Progenitor cell of endocrine pancreas (in vitro differentiated cells): ENCODE measurements around the gene MDH1. TPM values are rescaled to one million over a fixed set of nuclear protein-coding genes. Genes with fewer than 3 reads are reported as not detected.

Experiments
- DNase-seq: peaks from one replicate; pipeline ENCODE4 v3.0.0; 2021; ENCODE audit warnings: low spot score; ENCODE audit not compliant: unreplicated experiment
- H3K27ac Mint-ChIP-seq: 2 replicates; pipeline ENCODE4 v1.8.0; 2021; ENCODE audit warnings: mild to moderate bottlenecking, moderate library complexity, mixed read lengths
- H3K27me3 Mint-ChIP-seq: 2 replicates; pipeline ENCODE4 v1.8.0; 2021; ENCODE audit warnings: mixed read lengths
- H3K36me3 Mint-ChIP-seq: 2 replicates; pipeline ENCODE4 v1.8.0; 2022; ENCODE audit warnings: mixed read lengths; ENCODE audit not compliant: insufficient read depth
- H3K4me1 Mint-ChIP-seq: 2 replicates; pipeline ENCODE4 v1.8.0; 2021; ENCODE audit warnings: low read depth, mixed read lengths
- H3K4me3 Mint-ChIP-seq: 2 replicates; pipeline ENCODE4 v1.8.0; 2021; ENCODE audit warnings: low read depth, mild to moderate bottlenecking, moderate library complexity, mixed read lengths
- H3K9me3 Mint-ChIP-seq: 2 replicates; pipeline ENCODE4 v1.8.0; 2021; ENCODE audit warnings: low read depth, mixed read lengths
- CTCF ChIP-seq: fragments of 200-600 bp; sonication (generic); IDR thresholded peaks from one replicate; pipeline ENCODE4 v1.5.0; 2021; ENCODE audit warnings: antibody characterized with exemption, mild to moderate bottlenecking; ENCODE audit not compliant: unreplicated experiment
- total RNA-seq: library from RNA; stranded (reverse); gene quantifications from 2 replicates; pipeline ENCODE4 v1.2.1, GENCODE V29; 2021

The MDH1 gene
- total RNA-seq, 1 donor from 2014 or later = 125 TPM

GRCh38 chr2:63580651-63581297 is 8.0 kb upstream of the MDH1 start:
- TF ChIP-seq CTCF = no peak
- Mint-ChIP-seq H3K27me3 (no peaks in the 10 kb centered on the region), H3K4me3 (no peak overlapping the region), H3K36me3 (no peaks in the 10 kb centered on the region), H3K9me3 (no peaks in the 10 kb centered on the region), H3K4me1 (no peaks in the 10 kb centered on the region), H3K27ac (no peak overlapping the region)
- DNase-seq = no peak

- H3K36me3 Mint-ChIP-seq = no peaks in the 10 kb centered on the region
- no peak for DNase-seq
These were observed 7.3 kb upstream of the MDH1 start for GRCh38 chr2:63581298-63581961.

GRCh38 chr2:63582873-63583272 is 5.9 kb upstream of the MDH1 start:
- H3K36me3 Mint-ChIP-seq = no peaks in the 10 kb centered on the region
- no peaks in the 10 kb centered on the region for H3K27me3 Mint-ChIP-seq
- H3K4me3 Mint-ChIP-seq = no peak overlapping the region
- peaks cover 7% of the 10 kb centered on the region for H3K4me1 Mint-ChIP-seq
- no peak for DNase-seq
- no peaks in the 10 kb centered on the region for H3K9me3 Mint-ChIP-seq
- TF ChIP-seq CTCF = no peak
- H3K27ac Mint-ChIP-seq = no peak overlapping the region

More at GRCh38 chr2:63581298-63581961, 7.3 kb upstream of the MDH1 start:
- no peak for TF ChIP-seq CTCF
- no peak overlapping the region for H3K27ac Mint-ChIP-seq
- H3K9me3 Mint-ChIP-seq = no peaks in the 10 kb centered on the region
- H3K4me3 Mint-ChIP-seq = no peak overlapping the region
- H3K4me1 Mint-ChIP-seq = no peaks in the 10 kb centered on the region
- no peaks in the 10 kb centered on the region for H3K27me3 Mint-ChIP-seq

- no peak for DNase-seq
- Mint-ChIP-seq H3K4me1 (peaks cover 9% of the 10 kb centered on the region), H3K27me3 (no peaks in the 10 kb centered on the region), H3K9me3 (no peaks in the 10 kb centered on the region), H3K4me3 (peak overlapping the region; percentile 93), H3K27ac (peak overlapping the region; percentile 96), H3K36me3 (peaks cover 2% of the 10 kb centered on the region)
- no peak for TF ChIP-seq CTCF
These were observed 864 bp upstream of the MDH1 start for GRCh38 chr2:63587814-63588384.

GRCh38 chr2:63589148-63589958 is 590 bp downstream of the MDH1 start:
- DNase-seq = no peak
- no peak for TF ChIP-seq CTCF
- Mint-ChIP-seq H3K36me3 (peaks cover 5% of the 10 kb centered on the region), H3K9me3 (no peaks in the 10 kb centered on the region), H3K27ac (peak overlapping the region; percentile 96), H3K27me3 (no peaks in the 10 kb centered on the region), H3K4me1 (peaks cover 9% of the 10 kb centered on the region), H3K4me3 (peak overlapping the region; percentile 93)
